Upper lobe of left lung (tissue), 6 donors: ENCODE results near the gene FGGY. TPM values are rescaled to one million over a fixed set of nuclear protein-coding genes. Genes with fewer than 3 reads are reported as not detected.

Experiments
- ATAC-seq, 2 donors: fragments of 200-7000 bp; cut with Tn5 transposase; one replicate each; pipeline ENCODE4 v1.9.1; 2022; ENCODE audit warnings: mild to moderate bottlenecking in 2 of 2, moderate library complexity in 2 of 2; ENCODE audit not compliant: low FRiP score in 2 of 2
- DNase-seq, 2 donors: peaks; one replicate each; pipeline ENCODE4 v3.0.0-alpha.2; 2019 to 2020
- H3K27ac ChIP-seq, 4 donors: fragments of 200-600 bp; sonication (generic); one replicate each; pipeline ENCODE4 v1.5.1; 2016 to 2019
- H3K27me3 ChIP-seq, 4 donors: fragments of 200-600 bp; sonication (generic); one replicate each; pipeline ENCODE4 v1.5.1; 2017 to 2019
- H3K36me3 ChIP-seq, 4 donors: fragments of 200-600 bp; sonication (generic); one replicate each; pipeline ENCODE4 v1.5.1; 2016 to 2019
- H3K4me1 ChIP-seq, 4 donors: fragments of 200-600 bp; sonication (generic); one replicate each; pipeline ENCODE4 v1.5.1; 2018 to 2019
- H3K4me3 ChIP-seq, 4 donors: fragments of 200-600 bp; sonication (generic); one replicate each; pipeline ENCODE4 v1.5.1; 2017 to 2019; ENCODE audit warnings: mild to moderate bottlenecking in 2 of 4, moderate library complexity in 1 of 4
- H3K9me3 ChIP-seq, 4 donors: fragments of 200-600 bp; sonication (generic); one replicate each; pipeline ENCODE4 v1.5.1; 2018 to 2019
- CTCF ChIP-seq, 6 experiments: fragments of 450-650 bp in 4 of 6; fragments of 200-600 bp in 2 of 6; sonication (generic) in 2 of 6; IDR thresholded peaks; one replicate each; pipeline ENCODE4 v1.5.1; 2016 to 2019; ENCODE audit warnings: antibody characterized with exemption in 6 of 6
- EP300 ChIP-seq, 4 donors: sonication (generic); formaldehyde crosslinking; IDR thresholded peaks; one replicate each; pipeline ENCODE4 v1.5.1; 2017; ENCODE audit warnings: antibody characterized with exemption in 4 of 4, control low read depth in 2 of 4
- POLR2A ChIP-seq, 4 donors: fragments of 450-650 bp; IDR thresholded peaks; one replicate each; pipeline ENCODE4 v1.5.1; 2016 to 2017; ENCODE audit warnings: antibody characterized with exemption in 4 of 4, mild to moderate bottlenecking in 2 of 4
- POLR2AphosphoS5 ChIP-seq, 2 donors: sonication (generic); formaldehyde crosslinking; IDR thresholded peaks; one replicate each; pipeline ENCODE4 v1.5.1; 2017; ENCODE audit warnings: antibody characterized with exemption in 2 of 2
- WGBS, 2 donors: methylation state at CpG; one replicate each; pipeline ENCODE4 v1.1.5; 2017 to 2018; 5-methylcytosine and 5-hydroxymethylcytosine counted together
- total RNA-seq, 6 donors: library from RNA; depleted of rRNA in 4 of 6; stranded (reverse); fragments of >200 nt in 4 of 6; gene quantifications; one replicate each; pipeline versions ENCODE4 v1.1.0 to v1.2.1, GENCODE V29; 2016 to 2021
- donor health status: DM: no; HTN: no; CAD: no; lungs with moderate emphysema.
- donor health status: DM: no; HTN: yes; CAD: no; lungs with severe emphysema.

Gene FGGY
- total RNA-seq, 6 donors from 2014 or later: 11.8 to 51.3 (median 22.6) TPM

GRCh38 chr1:59419361-59420140 lies 122.7 kb downstream of the FGGY start:
- Histone ChIP-seq H3K27ac (no peak overlapping the region), H3K36me3 (no peaks in the 10 kb centered on the region), H3K4me1 (peaks cover 16 to 20% (median 17%) of the 10 kb centered on the region in 4 donors), H3K9me3 (no peaks in the 10 kb centered on the region), H3K4me3 (no peak overlapping the region), H3K27me3 (no peaks in the 10 kb centered on the region)
- no peak for DNase-seq
- no peak for ATAC-seq
- TF ChIP-seq POLR2AphosphoS5 (IDR thresholded peaks at IDR 0.05): no peak
- 88 to 94% methylated on average over 6 of the region's 6 CpGs for WGBS, 2 donors

GRCh38 chr1:59421232-59421920 lies 124.5 kb downstream of the FGGY start:
- Histone ChIP-seq H3K4me3 (no peak overlapping the region), H3K9me3 (no peaks in the 10 kb centered on the region), H3K27me3 (no peaks in the 10 kb centered on the region), H3K27ac (no peak overlapping the region), H3K36me3 (no peaks in the 10 kb centered on the region), H3K4me1 (peaks cover 16 to 20% (median 17%) of the 10 kb centered on the region in 4 donors)
- ATAC-seq: no peak
- TF ChIP-seq CTCF (IDR thresholded peaks at IDR 0.05) (no peak), POLR2A (IDR thresholded peaks at IDR 0.05) (no peak), EP300 (IDR thresholded peaks at IDR 0.05) (no peak), POLR2AphosphoS5 (IDR thresholded peaks at IDR 0.05) (no peak)
- no peak for DNase-seq
- 29 to 36% methylated on average over 1 of the region's 1 CpG for WGBS, 2 donors

GRCh38 chr1:59422921-59423575 lies 126.2 kb downstream of the FGGY start:
- DNase-seq: peak in 1 of 2 donors; percentile 94
- Histone ChIP-seq H3K9me3 (no peaks in the 10 kb centered on the region), H3K4me3 (no peak overlapping the region), H3K27me3 (no peaks in the 10 kb centered on the region), H3K36me3 (no peaks in the 10 kb centered on the region), H3K27ac (peak overlapping the region in 3 of 4 donors; percentile 40 to 66 (median 42)), H3K4me1 (peaks cover 16 to 20% (median 17%) of the 10 kb centered on the region in 4 donors)
- WGBS, 2 donors: 33 to 35% methylated on average over 6 of the region's 6 CpGs
- TF ChIP-seq POLR2AphosphoS5 (IDR thresholded peaks at IDR 0.05) (peak; percentile 66 to 73), EP300 (IDR thresholded peaks at IDR 0.05) (peak in 1 of 4 donors; percentile 77), CTCF (IDR thresholded peaks at IDR 0.05) (no peak)
- ATAC-seq: peak; percentile 54 to 57

GRCh38 chr1:59427155-59427554 lies 130.3 kb downstream of the FGGY start:
- DNase-seq (no peak), ATAC-seq (no peak)
- 89 to 94% methylated on average over 7 of the region's 7 CpGs for WGBS, 2 donors
- H3K4me3 ChIP-seq: no peak overlapping the region
- TF ChIP-seq CTCF (IDR thresholded peaks at IDR 0.05) (no peak), POLR2A (IDR thresholded peaks at IDR 0.05) (no peak), EP300 (IDR thresholded peaks at IDR 0.05) (no peak), POLR2AphosphoS5 (IDR thresholded peaks at IDR 0.05) (no peak)
- no peaks in the 10 kb centered on the region for H3K27me3 ChIP-seq
- no peak overlapping the region for H3K27ac ChIP-seq
- no peaks in the 10 kb centered on the region for H3K36me3 ChIP-seq
- no peaks in the 10 kb centered on the region for H3K9me3 ChIP-seq
- peaks cover 15 to 18% (median 16%) of the 10 kb centered on the region in 4 donors for H3K4me1 ChIP-seq

GRCh38 chr1:59427784-59428183 lies 130.9 kb downstream of the FGGY start:
- Histone ChIP-seq H3K27ac (no peak overlapping the region), H3K27me3 (no peaks in the 10 kb centered on the region), H3K4me3 (no peak overlapping the region), H3K9me3 (no peaks in the 10 kb centered on the region), H3K4me1 (peaks cover 10 to 18% (median 12%) of the 10 kb centered on the region in 4 donors), H3K36me3 (no peaks in the 10 kb centered on the region)
- ATAC-seq: no peak
- TF ChIP-seq EP300 (IDR thresholded peaks at IDR 0.05): no peak
- no peak for TF ChIP-seq CTCF (IDR thresholded peaks at IDR 0.05)
- TF ChIP-seq POLR2A (IDR thresholded peaks at IDR 0.05): no peak
- no peak for TF ChIP-seq POLR2AphosphoS5 (IDR thresholded peaks at IDR 0.05)
- no peak for DNase-seq
